MM.1S (cell line): Measurements from ENCODE around the gene TRIM26.

Experiments used
- DNase-seq: peaks from one replicate; pipeline ENCODE4 v3.0.0-alpha.2; 2015
- H2AFZ ChIP-seq: fragments of 300-600 bp; sonication (generic); 2 replicates; pipeline ENCODE4 v1.6.0; 2016; ENCODE audit warnings: antibody characterized with exemption, low read length
- H3F3A ChIP-seq: fragments of 300-600 bp; sonication (generic); 2 replicates; pipeline ENCODE4 v1.6.1; 2016; ENCODE audit warnings: mild to moderate bottlenecking, antibody characterized with exemption, low read length, moderate library complexity, mixed read lengths; ENCODE audit not compliant: insufficient read depth
- H3K27ac ChIP-seq: fragments of 300-600 bp; sonication (generic); 2 replicates; pipeline ENCODE4 v1.5.1; 2016; ENCODE audit warnings: mild to moderate bottlenecking, low read length
- H3K27me3 ChIP-seq: fragments of 300-600 bp; sonication (generic); replicated peaks from 2 replicates; pipeline ENCODE4 v1.6.0; 2016; ENCODE audit warnings: low read length; ENCODE audit not compliant: insufficient read depth
- H3K36me3 ChIP-seq: fragments of 300-600 bp; sonication (generic); replicated peaks from 2 replicates; pipeline ENCODE4 v1.6.1; 2016; ENCODE audit warnings: mild to moderate bottlenecking, low read length, mixed read lengths; ENCODE audit not compliant: insufficient read depth
- H3K4me1 ChIP-seq: fragments of 300-600 bp; sonication (generic); 2 replicates; pipeline ENCODE4 v1.6.1; 2016; ENCODE audit warnings: low read length, mixed read lengths
- H3K4me2 ChIP-seq: fragments of 300-600 bp; sonication (generic); 2 replicates; pipeline ENCODE4 v1.6.0; 2016; ENCODE audit warnings: low read depth, low read length
- H3K4me3 ChIP-seq: fragments of 300-600 bp; sonication (generic); 2 replicates; pipeline ENCODE4 v1.5.1; 2016; ENCODE audit warnings: low read length, mixed read lengths
- H3K79me2 ChIP-seq: fragments of 300-600 bp; sonication (generic); 2 replicates; pipeline ENCODE4 v1.6.1; 2016; ENCODE audit warnings: mixed run types, low read length, mixed read lengths
- H3K9ac ChIP-seq: fragments of 300-600 bp; sonication (generic); 2 replicates; pipeline ENCODE4 v1.6.1; 2016; ENCODE audit warnings: low read length, mixed read lengths
- H3K9me2 ChIP-seq: fragments of 300-600 bp; sonication (generic); replicated peaks from 2 replicates; pipeline ENCODE4 v1.6.1; 2016; ENCODE audit warnings: mild to moderate bottlenecking, low read length, mixed read lengths; ENCODE audit not compliant: insufficient read depth
- H3K9me3 ChIP-seq: fragments of 300-600 bp; sonication (generic); replicated peaks from 2 replicates; pipeline ENCODE4 v1.6.1; 2016; ENCODE audit warnings: mild to moderate bottlenecking, low read length, mixed read lengths; ENCODE audit not compliant: insufficient read depth
- H4K20me1 ChIP-seq: fragments of 300-600 bp; sonication (generic); 2 replicates; pipeline ENCODE4 v1.6.1; 2016; ENCODE audit warnings: mild to moderate bottlenecking, low read length, moderate library complexity, mixed read lengths; ENCODE audit not compliant: insufficient read depth
- EZH2 ChIP-seq: fragments of 300-600 bp; sonication (generic); optimal IDR thresholded peaks from 2 replicates; pipeline ENCODE3; 2017; ENCODE audit warnings: low read depth, mild to moderate bottlenecking, antibody characterized with exemption, low read length, mixed read lengths
- EZH2phosphoT487 ChIP-seq: fragments of 300-600 bp; sonication (generic); IDR thresholded peaks from 2 replicates; pipeline ENCODE4 v1.6.1; 2018; ENCODE audit warnings: antibody characterized with exemption, low read length
- TF ChIP-seq, protein P1 (sequence below): fragments of 300-600 bp; sonication (generic); IDR thresholded peaks from 2 replicates; pipeline ENCODE4 v1.5.1; 2016; ENCODE audit warnings: antibody characterized with exemption, low read length, mixed read lengths

The TRIM26 gene

DNA sequence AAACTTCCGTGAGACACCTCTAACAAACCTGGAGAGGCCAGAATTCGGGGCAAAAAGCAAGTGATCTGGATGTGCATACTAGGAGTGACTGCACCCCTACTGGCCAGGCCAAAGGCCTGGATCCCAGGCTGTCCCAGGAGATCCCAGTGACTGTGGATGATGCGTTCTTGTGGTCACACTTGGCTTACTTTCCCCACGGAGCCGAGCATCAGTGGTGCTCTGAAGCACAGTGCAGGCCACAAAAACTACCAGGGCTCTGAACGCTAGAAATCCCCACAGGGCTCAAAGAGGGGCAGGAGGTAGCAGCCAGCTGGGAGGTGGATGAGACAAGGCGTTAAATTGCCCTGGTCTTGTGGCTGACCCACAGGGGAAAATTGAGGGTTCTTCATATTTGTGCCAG lies 7.1 kb downstream of the TRIM26 start:
- H3F3A ChIP-seq = no peaks in the 10 kb centered on the region
- H3K4me1 ChIP-seq = peaks cover 4% of the 10 kb centered on the region
- H3K9me2 ChIP-seq = no peaks in the 10 kb centered on the region
- TF ChIP-seq EZH2phosphoT487 (no peak), EZH2 (no peak)
- TF ChIP-seq, protein P1, sequence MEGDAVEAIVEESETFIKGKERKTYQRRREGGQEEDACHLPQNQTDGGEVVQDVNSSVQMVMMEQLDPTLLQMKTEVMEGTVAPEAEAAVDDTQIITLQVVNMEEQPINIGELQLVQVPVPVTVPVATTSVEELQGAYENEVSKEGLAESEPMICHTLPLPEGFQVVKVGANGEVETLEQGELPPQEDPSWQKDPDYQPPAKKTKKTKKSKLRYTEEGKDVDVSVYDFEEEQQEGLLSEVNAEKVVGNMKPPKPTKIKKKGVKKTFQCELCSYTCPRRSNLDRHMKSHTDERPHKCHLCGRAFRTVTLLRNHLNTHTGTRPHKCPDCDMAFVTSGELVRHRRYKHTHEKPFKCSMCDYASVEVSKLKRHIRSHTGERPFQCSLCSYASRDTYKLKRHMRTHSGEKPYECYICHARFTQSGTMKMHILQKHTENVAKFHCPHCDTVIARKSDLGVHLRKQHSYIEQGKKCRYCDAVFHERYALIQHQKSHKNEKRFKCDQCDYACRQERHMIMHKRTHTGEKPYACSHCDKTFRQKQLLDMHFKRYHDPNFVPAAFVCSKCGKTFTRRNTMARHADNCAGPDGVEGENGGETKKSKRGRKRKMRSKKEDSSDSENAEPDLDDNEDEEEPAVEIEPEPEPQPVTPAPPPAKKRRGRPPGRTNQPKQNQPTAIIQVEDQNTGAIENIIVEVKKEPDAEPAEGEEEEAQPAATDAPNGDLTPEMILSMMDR = no peak
- no peaks in the 10 kb centered on the region; the same call in 1 of the 2 replicates for H3K36me3 ChIP-seq
- no peak overlapping the region for H3K9ac ChIP-seq
- H3K27ac ChIP-seq = no peak overlapping the region
- no peak overlapping the region for H3K4me3 ChIP-seq
- peaks cover 25% of the 10 kb centered on the region for H4K20me1 ChIP-seq
- H3K4me2 ChIP-seq = no peak overlapping the region
- no peaks in the 10 kb centered on the region for H3K27me3 ChIP-seq
- no peak for DNase-seq
- peaks cover 91% of the 10 kb centered on the region for H3K79me2 ChIP-seq
- no peaks in the 10 kb centered on the region for H3K9me3 ChIP-seq
- H2AFZ ChIP-seq = no peak overlapping the region

DNA sequence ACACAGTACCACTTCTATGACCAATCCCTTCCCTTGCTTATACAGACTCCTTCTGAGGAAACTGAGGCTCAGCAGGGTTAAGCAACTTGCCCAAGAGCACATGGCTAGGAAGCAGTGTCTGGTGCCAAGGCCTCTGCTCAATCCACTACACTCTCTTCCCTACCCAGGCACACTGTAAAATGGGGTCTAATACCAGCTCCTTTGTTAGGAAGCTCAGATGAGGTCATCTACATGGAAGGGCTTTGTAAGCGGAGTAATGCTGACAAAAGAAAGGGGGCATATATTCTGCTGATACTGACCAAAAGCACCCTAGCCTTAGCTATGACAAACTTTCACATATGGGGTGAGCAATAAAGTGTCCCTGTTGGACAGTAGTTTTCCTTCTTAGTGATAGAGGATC lies 9.1 kb downstream of the TRIM26 start:
- H3K4me3 ChIP-seq = no peak overlapping the region
- peaks cover 89% of the 10 kb centered on the region for H3K79me2 ChIP-seq
- peaks cover 10% of the 10 kb centered on the region for H3K4me1 ChIP-seq
- H3K36me3 ChIP-seq = no peaks in the 10 kb centered on the region; the same call in 1 of the 2 replicates
- TF ChIP-seq, protein P1 = no peak
- TF ChIP-seq EZH2phosphoT487 = no peak
- TF ChIP-seq EZH2 = no peak
- H3K4me2 ChIP-seq = no peak overlapping the region
- H3F3A ChIP-seq = no peaks in the 10 kb centered on the region
- no peak for DNase-seq
- H4K20me1 ChIP-seq = peaks cover 21% of the 10 kb centered on the region
- no peak overlapping the region for H3K27ac ChIP-seq
- no peaks in the 10 kb centered on the region for H3K27me3 ChIP-seq
- H3K9me2 ChIP-seq = no peaks in the 10 kb centered on the region
- H2AFZ ChIP-seq = no peak overlapping the region
- H3K9ac ChIP-seq = no peak overlapping the region
- no peaks in the 10 kb centered on the region for H3K9me3 ChIP-seq

DNA sequence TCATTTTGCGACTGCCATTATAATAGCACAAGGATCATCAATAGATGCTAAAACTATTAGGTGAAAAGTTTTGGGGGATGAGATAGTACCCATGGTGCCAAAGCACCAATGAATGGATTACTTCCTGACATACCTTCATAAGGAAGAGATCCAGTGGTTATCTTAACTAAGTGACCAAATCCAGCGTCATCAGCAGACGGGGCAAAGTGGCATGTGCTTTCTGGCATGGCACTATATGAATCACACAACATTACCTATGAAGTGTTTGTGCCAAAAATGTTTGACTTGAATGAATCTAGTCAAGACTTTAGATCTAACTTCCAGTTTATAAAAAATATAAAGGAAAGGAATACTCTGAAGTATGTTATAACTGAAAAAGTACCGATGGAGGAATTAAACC lies 10.8 kb downstream of the TRIM26 start:
- Histone ChIP-seq H3F3A (no peaks in the 10 kb centered on the region), H3K27me3 (no peaks in the 10 kb centered on the region), H3K27ac (no peak overlapping the region), H4K20me1 (peaks cover 15% of the 10 kb centered on the region; the same call in 1 of the 2 replicates), H3K79me2 (peaks cover 76% of the 10 kb centered on the region), H3K9ac (no peak overlapping the region), H2AFZ (no peak overlapping the region), H3K9me3 (no peaks in the 10 kb centered on the region), H3K4me3 (no peak overlapping the region), H3K36me3 (no peaks in the 10 kb centered on the region; the same call in 1 of the 2 replicates), H3K9me2 (no peaks in the 10 kb centered on the region), H3K4me1 (peaks cover 10% of the 10 kb centered on the region), H3K4me2 (no peak overlapping the region)
- DNase-seq = no peak
- TF ChIP-seq EZH2 (no peak), EZH2phosphoT487 (no peak)
- TF ChIP-seq, protein P1 = no peak
